ENCODE results near the gene HOGA1. TPM values are rescaled to one million over a fixed set of nuclear protein-coding genes. Genes with fewer than 3 reads are reported as not detected.
A peak's percentile ranks its signal among the peaks of the same experiment; 100 is the strongest.

Gene HOGA1
- total RNA-seq, 1 experiment from 2014 or later, result 0.08 TPM

DNA sequence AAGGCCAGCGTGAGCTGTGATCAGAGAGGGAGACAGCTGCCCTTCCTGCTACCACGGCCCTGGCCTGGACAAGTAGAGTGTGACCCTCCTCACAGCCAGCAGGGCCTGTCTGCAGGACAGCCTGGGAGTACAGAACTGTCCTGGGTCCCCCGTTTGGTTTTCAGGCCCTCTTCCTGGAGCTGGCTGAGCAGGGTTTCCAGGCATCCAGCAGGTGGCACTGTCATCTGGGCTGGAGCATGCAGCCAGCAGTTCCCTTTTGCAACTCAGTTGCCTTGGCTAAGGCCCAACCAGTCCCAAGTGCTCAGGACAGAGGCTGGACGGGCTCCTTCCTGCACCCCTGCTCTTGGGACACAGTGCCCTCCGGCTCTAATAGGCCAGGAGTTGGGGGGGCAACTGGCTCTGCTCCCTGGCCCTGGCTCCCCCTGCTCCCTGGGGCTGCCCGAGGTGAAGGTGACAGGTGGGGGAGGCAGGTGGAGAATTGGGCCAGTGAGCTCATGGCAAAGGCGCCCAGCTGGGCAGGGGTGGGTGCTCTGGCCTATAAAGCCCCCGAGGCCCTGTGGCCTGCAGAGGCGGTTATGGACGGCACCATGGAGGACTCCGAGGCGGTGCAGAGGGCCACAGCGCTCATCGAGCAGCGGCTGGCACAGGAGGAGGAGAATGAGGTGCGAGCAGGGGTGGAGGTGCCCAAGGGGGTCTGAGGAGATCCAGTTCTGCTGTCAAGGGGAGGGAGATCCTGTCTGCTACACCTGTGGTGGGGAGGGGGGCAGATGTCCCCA is 11.8 kb upstream of the HOGA1 start, which contains the start of gene ANKRD2:
Gene ANKRD2 (plus strand): TSS at position 566 of the 776 bp plus-strand sequence. CDS start 10 bp downstream, at position 576.
- ATAC-seq (peak; percentile 73), DNase-seq (ENCODE audit: low read depth, low spot score) (peak; percentile 53)
- Histone ChIP-seq H3K27me3 (ENCODE audit: control insufficient read depth, insufficient read depth, low read length) (no peaks in the 10 kb centered on the region), H3K4me1 (ENCODE audit: control insufficient read depth, insufficient read depth, low read length) (peaks cover 55% of the 10 kb centered on the region), H3K9me3 (ENCODE audit: control insufficient read depth, insufficient read depth, low read depth, low read length) (no peaks in the 10 kb centered on the region), H3K36me3 (ENCODE audit: control insufficient read depth, insufficient read depth, low read length) (no peaks in the 10 kb centered on the region), H3K4me3 (ENCODE audit: low read depth in 2 of 2, low read length in 2 of 2) (no peak within 1 kb of the TSS), H3K27ac (ENCODE audit: low read length) (peak within 1 kb of the TSS; percentile 87)
- intact Hi-C loops (cut with micrococcal nuclease; ENCODE audit: unreplicated experiment) (loop anchor here (2.0 kb wide), 1 partner anchor 40 kb away; no protein-coding TSS in a partner anchor), in situ Hi-C loops (cut with HindIII; ENCODE audit: low pct_unique_long_range_greater_than_20kb, low sequenced_read_pairs) (no loop called here)
- no TSS peak for BruUV-seq (replicated peaks)
- no peak for TF ChIP-seq TCF7L2 (IDR thresholded peaks at IDR 0.05; ENCODE audit: low read depth, low read length)
- 0 out of 4 replicates have a peak, but pooled peaks of 1 of the 2 experiments have one; percentile 14 for TF ChIP-seq REST (IDR thresholded peaks at IDR 0.05; ENCODE audit: insufficient read depth in 1 of 2, low read depth in 2 of 2, low read length in 1 of 2)
- no peak for TF ChIP-seq POLR2AphosphoS5 (IDR thresholded peaks at IDR 0.05; ENCODE audit: low read depth, low read length)
- peak; percentile 98 for TF ChIP-seq CTCF (IDR thresholded peaks at IDR 0.05)
- ChIA-PET POLR2A (no interaction called here), CTCF (interaction anchor here (0.6 to 2.4 kb wide), 9 partner anchors 8 to 62 kb away, joined by 3 to 23 read pairs (median 4); partner anchors contain the start of gene HOGA1)

- BruUV-seq (replicated peaks), result no TSS peak
- no peaks in the 10 kb centered on the region for H3K9me3 ChIP-seq (ENCODE audit: control insufficient read depth, insufficient read depth, low read depth, low read length)
- in situ Hi-C loops (cut with HindIII; ENCODE audit: low pct_unique_long_range_greater_than_20kb, low sequenced_read_pairs) (no loop called here), intact Hi-C loops (cut with micrococcal nuclease; ENCODE audit: unreplicated experiment) (loop anchor here (2.0 kb wide), 1 partner anchor 40 kb away; no protein-coding TSS in a partner anchor)
- no peak overlapping the region for H3K4me3 ChIP-seq (ENCODE audit: low read depth in 2 of 2, low read length in 2 of 2)
- H3K36me3 ChIP-seq (ENCODE audit: control insufficient read depth, insufficient read depth, low read length), result no peaks in the 10 kb centered on the region
- DNase-seq (ENCODE audit: low read depth, low spot score) (no peak), ATAC-seq (no peak)
- TF ChIP-seq POLR2AphosphoS5 (IDR thresholded peaks at IDR 0.05; ENCODE audit: low read depth, low read length), result no peak
- no peak for TF ChIP-seq TCF7L2 (IDR thresholded peaks at IDR 0.05; ENCODE audit: low read depth, low read length)
- TF ChIP-seq CTCF (IDR thresholded peaks at IDR 0.05), result no peak
- TF ChIP-seq REST (IDR thresholded peaks at IDR 0.05; ENCODE audit: insufficient read depth in 1 of 2, low read depth in 2 of 2, low read length in 1 of 2), result no peak
- TF ChIP-seq SIN3A (IDR thresholded peaks at IDR 0.05; ENCODE audit: borderline replicate concordance, insufficient read depth, low read depth, low read length), result no peak
- peaks cover 55% of the 10 kb centered on the region for H3K4me1 ChIP-seq (ENCODE audit: control insufficient read depth, insufficient read depth, low read length)
- ChIA-PET POLR2A (interaction anchor here (0.7 kb wide), 1 partner anchor 20 kb away, joined by 3 read pairs; no protein-coding TSS in a partner anchor), CTCF (interaction anchor here (1.7 to 2.4 kb wide), 2 partner anchors 23 to 39 kb away, joined by 4 to 23 read pairs; no protein-coding TSS in a partner anchor)
- H3K27me3 ChIP-seq (ENCODE audit: control insufficient read depth, insufficient read depth, low read length), result no peaks in the 10 kb centered on the region
- H3K27ac ChIP-seq (ENCODE audit: low read length), result peak overlapping the region; percentile 83
Measured at GRCh38 chr10:97573021-97573420, 11.2 kb upstream of the HOGA1 start.

All from Panc1 (cell line).